H1 (cell line): ENCODE measurements around the gene SETX. TPM values are rescaled to one million over a fixed set of nuclear protein-coding genes. Genes with fewer than 3 reads are reported as not detected.

Source experiments
- CTCF ChIA-PET: fragments of 300-600 bp; sonication (Branson Sonifier 250); formaldehyde crosslinking; loops from one replicate; lab custom pipeline; 2021; ENCODE audit not compliant: partially characterized antibody; lab: Charles Lee
- POLR2A ChIA-PET: fragments of 300-600 bp; sonication (Branson Sonifier 250); formaldehyde crosslinking; loops from one replicate; lab custom pipeline; 2021; ENCODE audit warnings: inconsistent platforms; ENCODE audit not compliant: partially characterized antibody; lab: Charles Lee
- DNase-seq, 2 experiments: peaks; one replicate each; pipeline versions ENCODE4 v3.0.0 to v3.0.0-alpha.2; 2010 to 2022; ENCODE audit warnings: low spot score in 2 of 2, low read depth in 1 of 2, mixed read lengths in 1 of 2
- FAIRE-seq: peaks from 2 replicates; lab custom pipeline; 2011; peaks lifted over from hg19 to GRCh38; lab: Jason Lieb, UNC
- H2AFZ ChIP-seq: 2 replicates; pipeline ENCODE4 v1.8.1; 2012; ENCODE audit warnings: low read length, inconsistent platforms
- H2AK5ac ChIP-seq: 2 replicates; pipeline ENCODE4 v1.6.1; 2013; ENCODE audit warnings: low read depth, low read length
- H2BK120ac ChIP-seq: replicated peaks from 2 replicates; pipeline ENCODE3; 2013; ENCODE audit warnings: low read depth, low read length, inconsistent platforms
- H2BK12ac ChIP-seq: 2 replicates; pipeline ENCODE4 v1.6.1; 2013; ENCODE audit warnings: low read depth, low read length
- H2BK15ac ChIP-seq: 2 replicates; pipeline ENCODE4 v1.6.1; 2013; ENCODE audit warnings: low read length
- H2BK20ac ChIP-seq: 2 replicates; pipeline ENCODE4 v1.6.1; 2013; ENCODE audit warnings: low read length
- H2BK5ac ChIP-seq: 2 replicates; pipeline ENCODE4 v1.6.1; 2013; ENCODE audit warnings: low read depth, low read length
- H3K14ac ChIP-seq: 2 replicates; pipeline ENCODE4 v1.6.1; 2013; ENCODE audit warnings: inconsistent platforms; ENCODE audit not compliant: insufficient read length
- H3K18ac ChIP-seq: 2 replicates; pipeline ENCODE4 v1.6.1; 2013; ENCODE audit warnings: low read length; ENCODE audit errors: extremely low read depth
- H3K23ac ChIP-seq: 2 replicates; pipeline ENCODE4 v1.6.1; 2013; ENCODE audit warnings: inconsistent platforms; ENCODE audit not compliant: insufficient read length
- H3K23me2 ChIP-seq: 2 replicates; pipeline ENCODE4 v1.6.1; 2013; ENCODE audit warnings: low read depth, low read length
- H3K27ac ChIP-seq: 2 replicates; pipeline ENCODE4 v1.6.1; 2011; ENCODE audit warnings: low read depth, low read length, inconsistent platforms
- H3K27me3 ChIP-seq, 4 experiments: replicated peaks in 1 of 4; 1 replicate in 1 of 4; 2 replicates in 3 of 4; pipeline versions ENCODE4 v1.6.1 to v1.8.1; 2011 to 2013; ENCODE audit warnings: low read length in 3 of 4, mild to moderate bottlenecking in 3 of 4, inconsistent platforms in 2 of 4, mixed read lengths in 2 of 4, moderate library complexity in 1 of 4; ENCODE audit not compliant: control insufficient read depth in 3 of 4, insufficient read depth in 3 of 4; ENCODE audit errors: extremely low read depth in 1 of 4
- H3K36me3 ChIP-seq, 4 experiments: 2 replicates each; pipeline versions ENCODE4 v1.6.1 to v1.8.1; 2011 to 2013; ENCODE audit warnings: mild to moderate bottlenecking in 4 of 4, low read length in 3 of 4, moderate library complexity in 2 of 4, control low read depth in 1 of 4, inconsistent platforms in 1 of 4; ENCODE audit not compliant: insufficient read depth in 4 of 4, control insufficient read depth in 2 of 4
- H3K4ac ChIP-seq: replicated peaks from 2 replicates; pipeline ENCODE3; 2013; ENCODE audit warnings: low read length, low read depth, mixed read lengths, inconsistent platforms; ENCODE audit not compliant: insufficient read length
- H3K4me1 ChIP-seq, 4 experiments: replicated peaks in 1 of 4; 1 replicate in 1 of 4; 2 replicates in 3 of 4; pipeline versions ENCODE4 v1.6.1 to v1.8.1; 2011 to 2013; ENCODE audit warnings: low read length in 3 of 4, inconsistent platforms in 2 of 4, mixed read lengths in 1 of 4; ENCODE audit not compliant: insufficient read depth in 4 of 4, control insufficient read depth in 3 of 4
- H3K4me2 ChIP-seq, 2 experiments: 2 replicates each; pipeline versions ENCODE4 v1.6.1 to v1.8.1; 2011 to 2013; ENCODE audit warnings: low read depth in 2 of 2, low read length in 2 of 2, control low read depth in 1 of 2, inconsistent platforms in 1 of 2, mild to moderate bottlenecking in 1 of 2; ENCODE audit not compliant: insufficient read depth in 1 of 2
- H3K4me3 ChIP-seq, 4 experiments: fragments of 200-600, 300-600 bp in 1 of 4; sonication (generic), shearing (Covaris generic), sonication (Bioruptor Twin) in 1 of 4; 2 replicates each; pipeline versions ENCODE4 v1.5.1 to v1.8.1; 2011 to 2016; ENCODE audit warnings: low read length in 4 of 4, low read depth in 3 of 4, control low read depth in 2 of 4, inconsistent platforms in 2 of 4, mild to moderate bottlenecking in 2 of 4, mixed read lengths in 1 of 4, moderate library complexity in 1 of 4; ENCODE audit not compliant: insufficient read depth in 2 of 4; ENCODE audit errors: extremely low read depth in 1 of 4
- H3K56ac ChIP-seq: replicated peaks from 2 replicates; pipeline ENCODE3; 2013; ENCODE audit warnings: low read depth, mild to moderate bottlenecking, mixed read lengths, low read length, inconsistent platforms; ENCODE audit not compliant: insufficient read length
- H3K79me1 ChIP-seq: 2 replicates; pipeline ENCODE4 v1.6.1; 2013; ENCODE audit warnings: low read depth, low read length, control low read depth
- H3K79me2 ChIP-seq, 2 experiments: 2 replicates each; pipeline versions ENCODE4 v1.6.1 to v1.8.1; 2012 to 2013; ENCODE audit warnings: low read length in 2 of 2, mild to moderate bottlenecking in 2 of 2, inconsistent platforms in 1 of 2; ENCODE audit not compliant: insufficient read depth in 2 of 2, control insufficient read depth in 1 of 2
- H3K9ac ChIP-seq, 4 experiments: replicated peaks in 1 of 4; 1 replicate in 1 of 4; 2 replicates in 3 of 4; pipeline versions ENCODE4 v1.6.1 to v1.8.1; 2011 to 2013; ENCODE audit warnings: low read depth in 3 of 4, low read length in 3 of 4, control low read depth in 2 of 4, mild to moderate bottlenecking in 2 of 4, moderate library complexity in 2 of 4, inconsistent platforms in 1 of 4; ENCODE audit errors: extremely low read depth in 1 of 4
- H3K9me3 ChIP-seq, 2 experiments: 2 replicates each; pipeline versions ENCODE4 v1.6.1 to v1.8.1; 2012 to 2013; ENCODE audit warnings: mild to moderate bottlenecking in 2 of 2, moderate library complexity in 2 of 2, control low read depth in 1 of 2, inconsistent platforms in 1 of 2, low read depth in 1 of 2, low read length in 1 of 2, mixed read lengths in 1 of 2; ENCODE audit not compliant: insufficient read depth in 2 of 2
- H4K20me1 ChIP-seq, 2 experiments: replicated peaks in 1 of 2; 2 replicates each; pipeline versions ENCODE3 to v1.8.1; 2011 to 2013; ENCODE audit warnings: inconsistent platforms in 2 of 2, low read length in 2 of 2, mild to moderate bottlenecking in 1 of 2; ENCODE audit not compliant: insufficient read depth in 2 of 2, control insufficient read depth in 1 of 2
- H4K5ac ChIP-seq: 2 replicates; pipeline ENCODE4 v1.6.1; 2013; ENCODE audit warnings: low read length, low read depth, mixed read lengths, inconsistent platforms; ENCODE audit not compliant: insufficient read length
- H4K8ac ChIP-seq: 2 replicates; pipeline ENCODE4 v1.8.0; 2013; ENCODE audit warnings: mild to moderate bottlenecking, moderate library complexity, low read length, inconsistent platforms; ENCODE audit not compliant: insufficient read depth; ENCODE audit errors: extremely low read depth
- H4K91ac ChIP-seq: replicated peaks from 2 replicates; pipeline ENCODE3; 2013; ENCODE audit warnings: low read length, mixed read lengths, inconsistent platforms; ENCODE audit not compliant: insufficient read length
- ATF2 ChIP-seq: IDR thresholded peaks from 2 replicates; pipeline ENCODE4 v1.6.1; 2012; ENCODE audit warnings: low read length, inconsistent platforms
- WGBS, 2 experiments: shearing (Covaris generic) in 1 of 2; methylation state at CpG; one replicate each; pipeline versions ENCODE4 v1.1.6 to v1.1.7; 2013 to 2015; ENCODE audit warnings: low lambda C conversion rate in 2 of 2, mixed read lengths in 2 of 2, inconsistent platforms in 1 of 2, low coverage in 1 of 2, missing lambda C conversion rate in 1 of 2; ENCODE audit not compliant: insufficient replicate concordance in 2 of 2, insufficient coverage in 1 of 2, insufficient read length in 1 of 2; ENCODE audit errors: extremely low coverage in 1 of 2, missing lambda C conversion rate in 1 of 2; 5-methylcytosine and 5-hydroxymethylcytosine counted together
- polyA plus RNA-seq, 7 experiments: library from polyadenylated mRNA; depleted of rRNA in 3 of 7; stranded (reverse) in 5 of 7; unstranded in 2 of 7; fragments of >200 nt in 5 of 7; fragments of 200-250 nt in 2 of 7; gene quantifications; 1 replicate in 5 of 7; 2 replicates in 1 of 7; 4 replicates in 1 of 7; pipeline versions ENCODE4 v1.2.1 to v1.2.3, GENCODE V29; 2011 to 2013; ENCODE audit warnings: missing spikeins in 2 of 7, mixed read lengths in 2 of 7
- total RNA-seq: library from RNA; stranded (reverse); fragmentation: NEBNext Ultra II Directional; extraction: Animal tissue kit (Norgen Biotek cat#: 25700); gene quantifications from 2 replicates; pipeline ENCODE4 v1.2.1, GENCODE V29; 2021

Gene SETX
- total and polyA plus RNA-seq, 2 of the 8 experiments (the other 6 are each of a cell fraction or from before 2014, with no cell fraction given): 15.1 to 37.9 TPM

GRCh38 chr9:132267660-132268059 lies 87.1 kb downstream of the SETX start:
- Histone ChIP-seq H3K36me3 (peaks cover 10 to 68% (median 35%) of the 10 kb centered on the region in 4 experiments), H3K4ac (no peak overlapping the region), H2BK20ac (no peak overlapping the region), H3K27ac (no peak overlapping the region), H3K56ac (no peak overlapping the region), H3K4me2 (no peak overlapping the region), H3K18ac (no peak overlapping the region), H3K79me2 (no peaks in the 10 kb centered on the region), H3K4me1 (no peaks in the 10 kb centered on the region), H4K8ac (no peak overlapping the region), H2BK15ac (no peak overlapping the region), H2AFZ (no peak overlapping the region), H3K23ac (no peak overlapping the region), H2AK5ac (no peak overlapping the region), H2BK120ac (no peak overlapping the region), H4K20me1 (peaks cover 1 to 3% of the 10 kb centered on the region in 2 experiments), H4K5ac (no peak overlapping the region), H4K91ac (no peak overlapping the region), H2BK5ac (no peak overlapping the region), H3K79me1 (no peaks in the 10 kb centered on the region), H3K27me3 (no peaks in the 10 kb centered on the region), H3K23me2 (no peaks in the 10 kb centered on the region), H2BK12ac (no peak overlapping the region), H3K14ac (no peak overlapping the region), H3K9ac (no peak overlapping the region), H3K9me3 (no peaks in the 10 kb centered on the region), H3K4me3 (no peak overlapping the region)
- FAIRE-seq: no peak
- peak in 1 of 2 experiments; percentile 23 for DNase-seq
- ChIA-PET CTCF (interaction anchor here (0.9 to 2.5 kb wide), 7 partner anchors 8 to 564 kb away, joined by 3 to 12 read pairs (median 3); no protein-coding TSS in a partner anchor), POLR2A (no interaction called here)
- whole genome bisulfite sequencing, 2 experiments: 77% methylated on average over 3 of the region's 3 CpGs; no CpG with 5 or more reads in 1 of the 2 experiments
- TF ChIP-seq ATF2: no peak
